GM12878 (cell line): Measurements from ENCODE around the gene GPR17. TPM values are rescaled to one million over a fixed set of nuclear protein-coding genes. Genes with fewer than 3 reads are reported as not detected.

ENCODE experiments used
- ATAC-seq: fragments of 200-7000 bp; cut with Tn5 transposase; 3 replicates; pipeline ENCODE4 v1.9.1; 2020; ENCODE audit warnings: mild to moderate bottlenecking, moderate library complexity
- BruUV-seq: library from RNA; stranded (reverse); fragments of 400-500 nt; replicated peaks from 2 replicates; lab custom pipeline; 2021; lab: Mats Ljungman, UMichigan
- CTCF ChIA-PET: fragments of 300-600 bp; sonication (Branson Sonifier 250); formaldehyde crosslinking; extraction: SDS; loops from one replicate; lab custom pipeline; 2021; ENCODE audit warnings: inconsistent platforms; lab: Yijun Ruan, JAX
- POLR2A ChIA-PET: fragments of 350-600 bp; formaldehyde crosslinking; extraction: SDS; loops from one replicate; lab custom pipeline; 2021; ENCODE audit warnings: inconsistent platforms; lab: Charles Lee
- RAD21 ChIA-PET: fragments of 300-600 bp; sonication (Branson Sonifier 250); formaldehyde crosslinking; loops from one replicate; lab custom pipeline; 2023; ENCODE audit warnings: antibody characterized with exemption; ENCODE audit not compliant: unreplicated experiment; lab: Charles Lee
- SMC1A ChIA-PET: fragments of 300-600 bp; sonication (Branson Sonifier 250); formaldehyde crosslinking; loops from one replicate; lab custom pipeline; 2023; ENCODE audit not compliant: unreplicated experiment, uncharacterized antibody; lab: Charles Lee
- DNase-seq: peaks from one replicate; pipeline ENCODE4 v3.0.0-alpha.2; 2011; ENCODE audit warnings: low read depth, low spot score
- FAIRE-seq: peaks from 3 replicates; lab custom pipeline; 2011; peaks lifted over from hg19 to GRCh38; lab: Jason Lieb, UNC
- H2AFZ ChIP-seq: 2 replicates; pipeline ENCODE4 v1.6.0; 2011; ENCODE audit warnings: low read depth, low read length, control low read depth; ENCODE audit not compliant: control insufficient read depth
- H3K27ac ChIP-seq: 2 replicates; pipeline ENCODE4 v1.5.1; 2011; ENCODE audit warnings: control low read depth; ENCODE audit not compliant: control insufficient read depth, insufficient read depth
- H3K27me3 ChIP-seq, 2 experiments: replicated peaks in 1 of 2; 2 replicates each; pipeline versions ENCODE4 v1.6.0 to v1.6.1; 2011; ENCODE audit warnings: low read length in 1 of 2; ENCODE audit not compliant: control insufficient read depth in 2 of 2, insufficient read depth in 2 of 2
- H3K36me3 ChIP-seq, 2 experiments: 2 replicates each; pipeline ENCODE4 v1.5.1; 2011; ENCODE audit warnings: low read length in 1 of 2; ENCODE audit not compliant: control insufficient read depth in 2 of 2, insufficient read depth in 2 of 2
- H3K4me1 ChIP-seq: 2 replicates; pipeline ENCODE4 v1.6.1; 2011; ENCODE audit warnings: mild to moderate bottlenecking, low read length, moderate library complexity, mixed read lengths; ENCODE audit not compliant: control insufficient read depth, insufficient read depth
- H3K4me2 ChIP-seq: 2 replicates; pipeline ENCODE4 v1.6.0; 2011; ENCODE audit warnings: control low read depth; ENCODE audit not compliant: control insufficient read depth, insufficient read depth
- H3K4me3 ChIP-seq: fragments of 200-600 bp; sonication (generic); 2 replicates; pipeline ENCODE4 v1.5.1; 2016
- H3K79me2 ChIP-seq: 2 replicates; pipeline ENCODE4 v1.6.0; 2011; ENCODE audit warnings: low read length; ENCODE audit not compliant: control insufficient read depth, insufficient read depth
- H3K9ac ChIP-seq: 2 replicates; pipeline ENCODE4 v1.8.0; 2011; ENCODE audit warnings: low read length, control low read depth, mixed read lengths; ENCODE audit not compliant: control insufficient read depth, insufficient read depth
- H3K9me3 ChIP-seq: replicated peaks from 3 replicates; pipeline ENCODE4 v1.5.1; 2011; ENCODE audit warnings: mild to moderate bottlenecking, low read length; ENCODE audit not compliant: control insufficient read depth, insufficient read depth
- H4K20me1 ChIP-seq: 2 replicates; pipeline ENCODE4 v1.6.0; 2011; ENCODE audit not compliant: control insufficient read depth, insufficient read depth
- ATF3 ChIP-seq: IDR thresholded peaks from 2 replicates; pipeline ENCODE4 v1.6.1; 2011; ENCODE audit warnings: low read depth, mild to moderate bottlenecking, low read length, moderate library complexity, borderline replicate concordance; ENCODE audit errors: extremely low read depth
- BACH1 ChIP-seq: fragments of 450-650 bp; IDR thresholded peaks from 2 replicates; pipeline ENCODE4 v1.6.1; 2017; ENCODE audit warnings: mild to moderate bottlenecking, borderline replicate concordance
- BHLHE40 ChIP-seq, 2 experiments: fragments of 450-650 bp in 1 of 2; IDR thresholded peaks; 2 replicates each; pipeline ENCODE4 v1.6.1; 2011 to 2017; ENCODE audit warnings: low read depth in 2 of 2, borderline replicate concordance in 1 of 2, improper control_type of control experiment in 1 of 2, low read length in 1 of 2, mild to moderate bottlenecking in 1 of 2
- CBX3 ChIP-seq: fragments of 200-600 bp; sonication (generic); IDR thresholded peaks from 2 replicates; pipeline ENCODE4 v1.6.1; 2016; ENCODE audit warnings: low read depth, borderline replicate concordance
- CTCF ChIP-seq, 3 experiments: IDR thresholded peaks in 2 of 3; conservative IDR thresholded peaks in 1 of 3; 2 replicates each; pipeline ENCODE4 v1.5.1; 2011; ENCODE audit warnings: low read depth in 3 of 3, low read length in 3 of 3, mild to moderate bottlenecking in 3 of 3, control low read depth in 2 of 3, moderate library complexity in 2 of 3, inconsistent platforms in 1 of 3, mixed read lengths in 1 of 3; ENCODE audit not compliant: control insufficient read depth in 2 of 3, insufficient read depth in 1 of 3; ENCODE audit errors: extremely low read depth in 1 of 3
- CUX1 ChIP-seq: IDR thresholded peaks from 2 replicates; pipeline ENCODE4 v1.6.1; 2012; ENCODE audit warnings: improper control_type of control experiment, low read depth, low read length; ENCODE audit not compliant: insufficient replicate concordance
- DPF2 ChIP-seq: fragments of 450-650 bp; IDR thresholded peaks from 2 replicates; pipeline ENCODE4 v1.6.1; 2017; ENCODE audit warnings: mild to moderate bottlenecking
- IRF5 ChIP-seq: fragments of 450-650 bp; IDR thresholded peaks from 2 replicates; pipeline ENCODE4 v1.6.1; 2017; ENCODE audit warnings: borderline replicate concordance
- NR2C1 ChIP-seq: fragments of 450-650 bp; IDR thresholded peaks from 2 replicates; pipeline ENCODE4 v1.6.1; 2017; ENCODE audit warnings: antibody characterized with exemption, mild to moderate bottlenecking, moderate library complexity
- NRF1 ChIP-seq: conservative IDR thresholded peaks from 2 replicates; pipeline ENCODE4 v1.6.1; 2011; ENCODE audit warnings: mild to moderate bottlenecking, low read depth, low read length, improper control_type of control experiment
- PML ChIP-seq: IDR thresholded peaks from 2 replicates; pipeline ENCODE4 v1.6.1; 2012; ENCODE audit warnings: low read length, inconsistent platforms
- RAD51 ChIP-seq: fragments of 450-650 bp; IDR thresholded peaks from 2 replicates; pipeline ENCODE4 v1.6.1; 2016; ENCODE audit warnings: moderate library complexity, mild to moderate bottlenecking, inconsistent platforms
- SMAD5 ChIP-seq: IDR thresholded peaks from 2 replicates; pipeline ENCODE4 v1.6.1; 2016; ENCODE audit warnings: antibody characterized with exemption, low read depth
- SPI1 ChIP-seq: IDR thresholded peaks from 2 replicates; pipeline ENCODE4 v1.6.1; 2011; ENCODE audit warnings: low read depth, mild to moderate bottlenecking, low read length, moderate library complexity, borderline replicate concordance; ENCODE audit not compliant: insufficient read depth
- SUZ12 ChIP-seq: fragments of 200-600 bp; sonication (generic); IDR thresholded peaks from one replicate; pipeline ENCODE4 v1.6.1; 2018; ENCODE audit warnings: antibody characterized with exemption, mild to moderate bottlenecking; ENCODE audit not compliant: unreplicated experiment
- ZZZ3 ChIP-seq: IDR thresholded peaks from 2 replicates; pipeline ENCODE4 v1.6.1; 2011; ENCODE audit warnings: low read depth; ENCODE audit not compliant: control insufficient read depth, insufficient read length
- WGBS: methylation state at CpG from one replicate; pipeline ENCODE4 v1.1.6; 2016; ENCODE audit warnings: low lambda C conversion rate; ENCODE audit not compliant: insufficient replicate concordance, insufficient coverage; ENCODE audit errors: missing lambda C conversion rate; 5-methylcytosine and 5-hydroxymethylcytosine counted together
- in situ Hi-C: fragments of 300-500 bp; cut with MboI; formaldehyde crosslinking; loops from 9 replicates; pipeline ENCODE4 v1.14.3; 2018; ENCODE audit warnings: mixed read lengths
- intact Hi-C: fragments of 100-400 bp; cut with micrococcal nuclease; formaldehyde crosslinking; loops from one replicate; pipeline ENCODE4 v1.14.2; 2022; ENCODE audit not compliant: unreplicated experiment
- polyA plus RNA-seq, 11 experiments: library from polyadenylated mRNA; depleted of rRNA in 4 of 11; unstranded in 6 of 11; stranded (reverse) in 5 of 11; fragments of >200 nt; fragmentation: Nextera tagmentation in 4 of 11; fragmentation: Illumina TruSeq in 1 of 11; extraction: Ambion mirVana in 4 of 11; extraction: Trizol in 1 of 11; gene quantifications; 1 replicate in 1 of 11; 2 replicates in 10 of 11; pipeline versions ENCODE4 v1.2.1 to v1.2.3, GENCODE V29; 2011 to 2016; ENCODE audit warnings: inconsistent platforms in 2 of 11, missing spikeins in 2 of 11, low read depth in 1 of 11
- total RNA-seq, 4 experiments: library from RNA; depleted of rRNA in 3 of 4; stranded (reverse); fragments of >200 nt in 3 of 4; fragmentation: Illumina TruSeq in 1 of 4; extraction: Trizol in 1 of 4; gene quantifications; 2 replicates each; pipeline versions ENCODE4 v1.2.1 to v1.2.3, GENCODE V29; 2013 to 2021

Gene GPR17
- total and polyA plus RNA-seq, 10 of the 15 experiments (the other 5 are each of a cell fraction or from before 2014, with no cell fraction given): not detected

- no peak overlapping the region for H3K4me2 ChIP-seq
- POLR2A ChIA-PET: no interaction called here
- in situ Hi-C loops: no loop called here
- no peak for TF ChIP-seq NRF1
- TF ChIP-seq IRF5: no peak
- no peak for TF ChIP-seq RAD51
- TF ChIP-seq SUZ12: no peak
- TF ChIP-seq PML: no peak
- TF ChIP-seq NR2C1: no peak
- TF ChIP-seq BACH1: no peak
- TF ChIP-seq DPF2: no peak
- TF ChIP-seq ATF3: no peak
- no peak for TF ChIP-seq SMAD5
- no peak for TF ChIP-seq ZZZ3
- TF ChIP-seq BHLHE40 (IDR thresholded peaks at IDR 0.05; ENCODE audit: borderline replicate concordance in 1 of 2, low read depth in 2 of 2, low read length in 1 of 2): no peak
- TF ChIP-seq CBX3: no peak
- no peak for TF ChIP-seq CUX1
- TF ChIP-seq CTCF (IDR thresholded peaks at IDR 0.05 in 2 of 3, conservative IDR thresholded peaks at IDR 0.05 in 1 of 3; ENCODE audit: control insufficient read depth in 2 of 3, extremely low read depth in 1 of 3, insufficient read depth in 1 of 3, low read depth in 3 of 3, low read length in 3 of 3): no peak
- no peak for TF ChIP-seq SPI1
These were observed 5.4 kb downstream of the GPR17 start for GRCh38 chr2:127651381-127651809.

More at GRCh38 chr2:127651381-127651809, 5.4 kb downstream of the GPR17 start:
- no TSS peak for BruUV-seq
- H4K20me1 ChIP-seq: no peaks in the 10 kb centered on the region
- 68% methylated on average over 29 of the region's 29 CpGs for WGBS
- SMC1A ChIA-PET: interaction anchor here (4.6 kb wide), 1 partner anchor 60 kb away, joined by 26 read pairs; no protein-coding TSS in a partner anchor
- intact Hi-C loops: no loop called here
- no peaks in the 10 kb centered on the region for H3K9me3 ChIP-seq
- no peak for ATAC-seq
- no peak overlapping the region for H2AFZ ChIP-seq
- H3K27me3 ChIP-seq: no peaks in the 10 kb centered on the region
- H3K79me2 ChIP-seq: no peaks in the 10 kb centered on the region
- RAD21 ChIA-PET: no interaction called here
- H3K4me3 ChIP-seq: no peak overlapping the region
- H3K4me1 ChIP-seq: no peaks in the 10 kb centered on the region
- CTCF ChIA-PET: interaction anchor here (8.3 kb wide), 1 partner anchor 59 kb away, joined by 90 read pairs; no protein-coding TSS in a partner anchor
- H3K27ac ChIP-seq: no peak overlapping the region
- no peaks in the 10 kb centered on the region for H3K36me3 ChIP-seq
- no peak overlapping the region for H3K9ac ChIP-seq
- no peak for FAIRE-seq
- DNase-seq: no peak
